Uterus (tissue), 4 donors: ENCODE results near the gene ZNF619. TPM values are rescaled to one million over a fixed set of nuclear protein-coding genes. Genes with fewer than 3 reads are reported as not detected.
A peak's percentile ranks its signal among the peaks of the same experiment; 100 is the strongest.

Source experiments
- DNase-seq, 2 donors: peaks; one replicate each; pipeline ENCODE4 v3.0.0-alpha.2; 2019 to 2020
- H3K27ac ChIP-seq, 2 donors: fragments of 200-600 bp; sonication (generic); 1 replicate in 1 of 2; 2 replicates in 1 of 2; pipeline ENCODE4 v1.5.1; 2016 to 2018
- H3K27me3 ChIP-seq, 2 donors: fragments of 200-600 bp; sonication (generic); one replicate each; pipeline ENCODE4 v1.5.1; 2018 to 2019; ENCODE audit warnings: control low read depth in 1 of 2
- H3K36me3 ChIP-seq, 2 donors: fragments of 200-600 bp; sonication (generic); one replicate each; pipeline ENCODE4 v1.5.1; 2019; ENCODE audit warnings: control low read depth in 1 of 2
- H3K4me1 ChIP-seq, 2 donors: fragments of 200-600 bp; sonication (generic); one replicate each; pipeline ENCODE4 v1.5.1; 2018 to 2019; ENCODE audit warnings: control low read depth in 1 of 2
- H3K4me3 ChIP-seq, 2 donors: fragments of 200-600 bp; sonication (generic); 1 replicate in 1 of 2; 2 replicates in 1 of 2; pipeline ENCODE4 v1.5.1; 2018 to 2019; ENCODE audit warnings: mild to moderate bottlenecking in 1 of 2
- H3K9me3 ChIP-seq, 2 donors: fragments of 200-600 bp; sonication (generic); one replicate each; pipeline ENCODE4 v1.5.1; 2019; ENCODE audit warnings: control low read depth in 1 of 2
- POLR2A ChIP-seq, 2 donors: fragments of 450-650 bp; IDR thresholded peaks; one replicate each; pipeline ENCODE4 v1.6.1; 2016; ENCODE audit warnings: antibody characterized with exemption in 2 of 2, mild to moderate bottlenecking in 1 of 2, moderate library complexity in 1 of 2
- intact Hi-C: fragments of 100-400 bp; cut with DNase I; formaldehyde crosslinking; loops from one replicate; pipeline ENCODE4 v1.15.1; 2023; ENCODE audit warnings: low total_unique reads
- total RNA-seq, 4 donors: library from RNA; depleted of rRNA in 3 of 4; stranded (reverse); fragments of >200 nt in 3 of 4; gene quantifications; one replicate each; pipeline versions ENCODE4 v1.1.0 to v1.2.4, GENCODE V29; 2014 to 2023
- TF ChIP-seq, protein P1 (sequence below), 4 experiments: fragments of 200-600 bp in 2 of 4; fragments of 450-650 bp in 2 of 4; sonication (generic) in 2 of 4; IDR thresholded peaks; one replicate each; pipeline ENCODE4 v1.5.1; 2016 to 2019; ENCODE audit warnings: antibody characterized with exemption in 4 of 4, mild to moderate bottlenecking in 2 of 4, moderate library complexity in 1 of 4
- donor health status: DM: yes; HTN: yes; CAD: no.

The ZNF619 gene
- 10 to 100 TPM in 1 of 4 donors, 1 to 10 TPM in 2, under 1 TPM in 1; 0.59 to 11.9 (median 6.1) TPM for total RNA-seq

DNA sequence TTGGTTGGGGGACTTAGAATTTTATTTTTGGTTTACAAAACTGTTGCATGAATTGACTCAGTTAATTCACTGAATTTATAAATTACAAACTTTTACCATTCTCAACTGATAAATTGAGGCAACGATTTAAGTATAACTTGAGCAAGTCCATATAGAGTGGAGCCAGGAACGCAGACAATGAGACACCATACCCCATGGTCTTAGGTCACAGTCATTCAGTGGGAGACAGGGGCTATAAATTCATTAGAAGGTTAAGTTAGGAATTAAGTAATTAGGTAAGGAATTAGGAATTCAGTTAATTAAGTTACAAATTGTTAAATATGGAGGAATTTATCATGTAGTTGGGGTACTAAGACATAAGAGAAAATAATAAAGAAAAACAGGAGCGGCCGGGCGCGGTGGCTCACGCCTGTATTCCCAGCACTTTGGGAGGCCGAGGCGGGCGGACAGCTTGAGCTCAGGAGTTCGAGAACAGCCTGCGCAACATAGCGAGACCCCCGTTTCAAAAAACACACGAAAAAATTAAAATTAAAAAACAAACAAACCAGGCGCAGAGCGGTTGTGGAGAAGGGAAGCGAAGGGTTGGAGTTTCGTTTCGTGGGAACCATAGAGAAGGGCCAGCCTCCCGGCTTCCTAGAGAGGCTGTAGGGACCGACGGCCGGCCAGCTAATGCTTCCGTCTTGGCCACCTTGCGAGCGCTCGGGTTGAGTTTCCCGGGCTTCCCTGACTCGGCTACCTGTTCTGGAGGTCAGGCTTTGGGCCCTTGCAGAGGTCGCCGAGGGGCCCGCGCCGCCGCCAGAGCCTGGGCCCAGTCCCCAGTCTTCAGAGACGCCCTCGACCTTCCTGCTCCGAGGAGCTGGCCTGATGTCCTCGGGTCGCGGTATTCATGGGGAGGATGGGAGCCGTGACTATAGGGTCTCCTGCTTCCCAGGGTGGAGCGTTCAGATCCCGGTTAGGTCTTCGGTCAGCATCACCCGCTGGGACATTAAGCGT is at the start of gene ZNF619:
ZNF619 (plus strand) TSS at position 645 of the 993 bp plus-strand sequence. CDS start 858 bp downstream, outside the sequence.
- Histone ChIP-seq H3K4me1 (no peaks in the 10 kb centered on the region), H3K27me3 (no peaks in the 10 kb centered on the region), H3K9me3 (no peaks in the 10 kb centered on the region), H3K36me3 (no peaks in the 10 kb centered on the region), H3K27ac (peak within 1 kb of the TSS; percentile 77 to 78), H3K4me3 (peak within 1 kb of the TSS; percentile 67 to 93)
- intact Hi-C loops: no loop called here
- no peak for TF ChIP-seq POLR2A (IDR thresholded peaks at IDR 0.05)
- TF ChIP-seq, protein P1, sequence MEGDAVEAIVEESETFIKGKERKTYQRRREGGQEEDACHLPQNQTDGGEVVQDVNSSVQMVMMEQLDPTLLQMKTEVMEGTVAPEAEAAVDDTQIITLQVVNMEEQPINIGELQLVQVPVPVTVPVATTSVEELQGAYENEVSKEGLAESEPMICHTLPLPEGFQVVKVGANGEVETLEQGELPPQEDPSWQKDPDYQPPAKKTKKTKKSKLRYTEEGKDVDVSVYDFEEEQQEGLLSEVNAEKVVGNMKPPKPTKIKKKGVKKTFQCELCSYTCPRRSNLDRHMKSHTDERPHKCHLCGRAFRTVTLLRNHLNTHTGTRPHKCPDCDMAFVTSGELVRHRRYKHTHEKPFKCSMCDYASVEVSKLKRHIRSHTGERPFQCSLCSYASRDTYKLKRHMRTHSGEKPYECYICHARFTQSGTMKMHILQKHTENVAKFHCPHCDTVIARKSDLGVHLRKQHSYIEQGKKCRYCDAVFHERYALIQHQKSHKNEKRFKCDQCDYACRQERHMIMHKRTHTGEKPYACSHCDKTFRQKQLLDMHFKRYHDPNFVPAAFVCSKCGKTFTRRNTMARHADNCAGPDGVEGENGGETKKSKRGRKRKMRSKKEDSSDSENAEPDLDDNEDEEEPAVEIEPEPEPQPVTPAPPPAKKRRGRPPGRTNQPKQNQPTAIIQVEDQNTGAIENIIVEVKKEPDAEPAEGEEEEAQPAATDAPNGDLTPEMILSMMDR (IDR thresholded peaks at IDR 0.05): no peak
- peak; percentile 71 to 73 for DNase-seq

DNA sequence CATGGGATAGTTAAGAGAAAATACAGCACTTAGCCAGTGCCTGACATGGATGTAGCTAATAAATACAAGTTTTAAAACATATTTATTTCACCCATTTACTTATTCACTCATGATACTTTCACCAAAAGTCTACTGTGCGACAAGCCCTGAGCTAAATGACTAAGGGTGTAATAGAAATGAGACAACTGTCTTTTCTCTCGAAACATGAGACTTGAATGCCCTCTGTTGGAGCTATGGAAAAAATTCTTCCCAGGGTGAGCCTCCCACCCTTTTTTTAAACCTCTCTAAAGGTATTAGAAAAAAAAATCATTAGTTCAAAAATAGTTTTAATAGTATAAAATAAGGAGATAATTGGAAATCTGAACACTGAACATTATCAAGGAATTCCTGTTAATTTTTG is 44.1 kb upstream of the ZNF619 start:
- Histone ChIP-seq H3K4me3 (no peak overlapping the region), H3K36me3 (no peaks in the 10 kb centered on the region), H3K27ac (no peak overlapping the region), H3K9me3 (no peaks in the 10 kb centered on the region), H3K4me1 (no peaks in the 10 kb centered on the region), H3K27me3 (no peaks in the 10 kb centered on the region)
- no peak for DNase-seq
- no peak for TF ChIP-seq POLR2A (IDR thresholded peaks at IDR 0.05)
- TF ChIP-seq, protein P1 (IDR thresholded peaks at IDR 0.05): no peak
- intact Hi-C loops: no loop called here

DNA sequence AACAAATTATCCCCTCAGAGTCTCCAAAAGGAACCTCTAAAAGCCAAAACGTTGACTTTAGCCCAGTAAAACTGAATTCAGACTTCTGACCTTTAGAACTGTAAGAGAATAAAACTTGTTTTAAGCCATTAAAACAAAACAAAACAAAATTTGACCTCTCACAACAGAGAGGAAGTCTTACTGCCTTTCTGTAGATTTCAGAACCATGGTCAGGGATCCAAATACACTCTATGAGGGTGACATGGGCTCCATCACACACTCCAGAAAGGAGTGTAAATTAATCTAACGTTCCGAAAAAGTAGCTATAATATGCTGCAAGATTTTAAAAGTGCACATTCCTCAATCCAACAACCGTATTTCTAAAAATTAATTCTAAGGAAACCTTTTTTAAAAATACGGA is 39.0 kb upstream of the ZNF619 start:
- no peak overlapping the region for H3K27ac ChIP-seq
- no peaks in the 10 kb centered on the region for H3K27me3 ChIP-seq
- no peak for DNase-seq
- no peak overlapping the region for H3K4me3 ChIP-seq
- no peaks in the 10 kb centered on the region for H3K36me3 ChIP-seq
- H3K4me1 ChIP-seq: no peaks in the 10 kb centered on the region
- intact Hi-C loops: no loop called here
- no peak for TF ChIP-seq POLR2A (IDR thresholded peaks at IDR 0.05)
- TF ChIP-seq, protein P1 (IDR thresholded peaks at IDR 0.05): no peak
- H3K9me3 ChIP-seq: no peaks in the 10 kb centered on the region

DNA sequence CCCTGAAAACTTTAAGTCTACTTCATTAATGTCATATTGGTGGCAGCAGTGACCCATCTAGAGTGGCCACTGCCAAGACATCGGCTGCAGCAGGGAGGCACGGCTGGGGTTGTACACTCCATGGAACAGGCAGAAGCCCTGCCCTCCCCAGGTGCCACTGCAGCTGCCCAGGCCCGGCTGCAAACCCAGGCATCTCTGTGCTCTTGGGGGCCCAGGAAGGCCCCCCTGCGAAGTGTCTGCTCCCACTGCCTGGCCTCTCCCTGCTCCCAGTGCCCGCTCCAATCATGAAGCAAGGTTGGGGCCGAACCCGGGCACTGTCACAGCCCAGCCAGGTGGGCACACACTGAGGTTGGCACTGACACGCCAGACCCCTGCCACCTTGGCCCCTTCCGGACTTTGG is 31.9 kb upstream of the ZNF619 start:
- no peaks in the 10 kb centered on the region for H3K27me3 ChIP-seq
- H3K4me3 ChIP-seq: no peak overlapping the region
- H3K9me3 ChIP-seq: no peaks in the 10 kb centered on the region
- no peak for DNase-seq
- H3K4me1 ChIP-seq: no peaks in the 10 kb centered on the region
- no peak for TF ChIP-seq POLR2A (IDR thresholded peaks at IDR 0.05)
- TF ChIP-seq, protein P1 (IDR thresholded peaks at IDR 0.05): no peak
- H3K27ac ChIP-seq: no peak overlapping the region
- intact Hi-C loops: no loop called here
- no peaks in the 10 kb centered on the region for H3K36me3 ChIP-seq

DNA sequence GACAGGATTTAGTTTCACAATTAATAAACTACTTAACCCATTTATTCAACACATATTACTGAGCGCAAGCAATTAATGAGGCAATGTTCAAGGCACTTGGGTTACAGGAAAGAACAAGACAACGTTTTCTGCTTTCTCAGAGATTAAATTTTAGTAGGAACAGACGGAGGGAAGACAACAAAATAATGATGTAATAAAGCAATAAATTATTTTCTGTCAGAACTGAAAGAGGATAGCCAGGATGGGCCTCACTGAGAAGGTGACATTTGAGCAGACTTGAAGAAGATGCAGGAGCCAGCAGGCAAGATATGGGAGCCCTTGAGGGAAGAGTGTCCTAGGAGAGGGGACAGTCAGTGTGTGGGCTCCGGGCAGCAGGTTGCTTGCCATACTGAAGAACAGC is 31.0 kb upstream of the ZNF619 start:
- TF ChIP-seq, protein P1 (IDR thresholded peaks at IDR 0.05): no peak
- no peak for TF ChIP-seq POLR2A (IDR thresholded peaks at IDR 0.05)
- Histone ChIP-seq H3K9me3 (no peaks in the 10 kb centered on the region), H3K27me3 (no peaks in the 10 kb centered on the region), H3K4me3 (no peak overlapping the region), H3K36me3 (no peaks in the 10 kb centered on the region), H3K27ac (no peak overlapping the region), H3K4me1 (no peaks in the 10 kb centered on the region)
- intact Hi-C loops: no loop called here
- no peak for DNase-seq
